ENCODE results near the gene PKDCC. TPM values are rescaled to one million over a fixed set of nuclear protein-coding genes. Genes with fewer than 3 reads are reported as not detected.

The PKDCC gene
- total and polyA plus RNA-seq, 10 donors, result 19.8 to 81.9 (median 44.4) TPM

GRCh38 chr2:42009657-42010580 is 37.9 kb upstream of the PKDCC start:
- H3K4me3 ChIP-seq, result peak overlapping the region in 2 of 8 donors; percentile 13 to 41

GRCh38 chr2:42010743-42011298 is 37.0 kb upstream of the PKDCC start:
- peak overlapping the region in 1 of 8 donors; percentile 32 for H3K27ac ChIP-seq
- TF ChIP-seq POLR2A (IDR thresholded peaks at IDR 0.05), result no peak
- no peak for TF ChIP-seq CTCF (IDR thresholded peaks at IDR 0.05 in 8 of 11, conservative IDR thresholded peaks at IDR 0.05 in 3 of 11)
- TF ChIP-seq POLR2AphosphoS5 (IDR thresholded peaks at IDR 0.05), result no peak
- H3K9me3 ChIP-seq, result peaks cover 0 to 5% (median 0%) of the 10 kb centered on the region in 8 donors
- H3K4me3 ChIP-seq, result no peak overlapping the region
- WGBS, 5 donors, result 88 to 97% (median 90%) methylated on average over 11 of the region's 11 CpGs
- intact Hi-C loops (cut with DNase I; ENCODE audit: low total_unique reads), result no loop called here
- H3K36me3 ChIP-seq, result no peaks in the 10 kb centered on the region
- H3K27me3 ChIP-seq (replicated peaks in 1 of 7), result no peaks in the 10 kb centered on the region
- no peak for DNase-seq
- peaks cover 0 to 17% (median 6%) of the 10 kb centered on the region in 6 donors for H3K4me1 ChIP-seq

More at GRCh38 chr2:42009657-42010580, 37.9 kb upstream of the PKDCC start:
- Histone ChIP-seq H3K9me3 (peaks cover 0 to 8% (median 3%) of the 10 kb centered on the region in 8 donors), H3K27me3 (replicated peaks in 1 of 7) (no peaks in the 10 kb centered on the region), H3K36me3 (no peaks in the 10 kb centered on the region), H3K27ac (peak overlapping the region in 2 of 8 donors; percentile 22 to 32), H3K4me1 (peaks cover 0 to 17% (median 6%) of the 10 kb centered on the region in 6 donors)
- DNase-seq, result no peak
- TF ChIP-seq POLR2A (IDR thresholded peaks at IDR 0.05) (no peak), CTCF (IDR thresholded peaks at IDR 0.05 in 8 of 11, conservative IDR thresholded peaks at IDR 0.05 in 3 of 11) (no peak)
- intact Hi-C loops (cut with DNase I; ENCODE audit: low total_unique reads), result no loop called here
- WGBS, 5 donors, result 65 to 80% (median 72%) methylated on average over 10 of the region's 10 CpGs

GRCh38 chr2:42012137-42012536 is 35.7 kb upstream of the PKDCC start:
- 62 to 77% (median 72%) methylated on average over 1 of the region's 1 CpG for WGBS, 5 donors

More at GRCh38 chr2:42012137-42012536, 35.7 kb upstream of the PKDCC start:
- intact Hi-C loops (cut with DNase I; ENCODE audit: low total_unique reads), result no loop called here
- Histone ChIP-seq H3K9me3 (peaks cover 0 to 5% (median 0%) of the 10 kb centered on the region in 8 donors), H3K4me3 (no peak overlapping the region), H3K36me3 (no peaks in the 10 kb centered on the region), H3K4me1 (peaks cover 0 to 17% (median 6%) of the 10 kb centered on the region in 6 donors), H3K27ac (no peak overlapping the region), H3K27me3 (replicated peaks in 1 of 7) (no peaks in the 10 kb centered on the region)
- TF ChIP-seq POLR2A (IDR thresholded peaks at IDR 0.05) (no peak), CTCF (IDR thresholded peaks at IDR 0.05 in 8 of 11, conservative IDR thresholded peaks at IDR 0.05 in 3 of 11) (no peak), POLR2AphosphoS5 (IDR thresholded peaks at IDR 0.05) (no peak)
- no peak for DNase-seq
